ENCODE data around the gene C3orf22.

C3orf22 gene

GRCh38 chr3:126551121-126551838 is 7.5 kb downstream of the C3orf22 start:
- no peaks in the 10 kb centered on the region for H3K4me1 Mint-ChIP-seq (ENCODE audit: low read depth)
- H3K4me3 Mint-ChIP-seq: no peak overlapping the region
- no peaks in the 10 kb centered on the region for H3K36me3 Mint-ChIP-seq (ENCODE audit: low read depth)
- H3K27ac Mint-ChIP-seq: no peak overlapping the region
- no peaks in the 10 kb centered on the region for H3K27me3 Mint-ChIP-seq
- H3K9me3 Mint-ChIP-seq: no peaks in the 10 kb centered on the region

DNA sequence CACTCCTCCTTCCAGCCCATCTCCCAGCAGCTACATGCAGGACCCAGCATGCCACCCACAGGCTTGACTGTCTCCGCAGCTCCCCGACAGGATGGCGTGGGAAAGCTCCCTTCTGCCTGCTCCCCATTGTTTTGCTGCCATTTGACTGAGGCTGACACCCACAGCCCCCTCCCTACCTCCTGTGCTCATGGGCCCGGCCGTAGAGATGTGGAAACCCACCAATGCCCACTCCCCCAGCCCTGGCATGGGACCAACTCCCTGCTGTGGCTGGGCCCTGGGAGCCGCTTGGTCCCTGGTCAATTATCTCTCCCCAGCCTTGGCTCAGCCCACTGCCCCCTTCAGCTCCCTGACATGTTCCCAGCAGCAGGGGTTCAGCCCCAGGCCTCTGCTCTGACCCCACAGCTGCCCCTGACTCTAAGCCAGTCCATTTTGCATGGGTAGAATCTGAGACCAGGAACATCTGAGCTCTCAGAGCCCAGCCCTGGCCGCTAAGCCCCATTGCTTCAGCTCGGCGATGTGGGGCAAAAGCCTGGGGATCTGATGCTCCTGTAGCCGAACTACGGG is 8.2 kb downstream of the C3orf22 start:
- H3K27ac Mint-ChIP-seq: no peak overlapping the region
- H3K4me3 Mint-ChIP-seq: no peak overlapping the region
- no peaks in the 10 kb centered on the region for H3K27me3 Mint-ChIP-seq
- no peaks in the 10 kb centered on the region for H3K9me3 Mint-ChIP-seq
- no peaks in the 10 kb centered on the region for H3K36me3 Mint-ChIP-seq (ENCODE audit: low read depth)
- H3K4me1 Mint-ChIP-seq (ENCODE audit: low read depth): no peaks in the 10 kb centered on the region

DNA sequence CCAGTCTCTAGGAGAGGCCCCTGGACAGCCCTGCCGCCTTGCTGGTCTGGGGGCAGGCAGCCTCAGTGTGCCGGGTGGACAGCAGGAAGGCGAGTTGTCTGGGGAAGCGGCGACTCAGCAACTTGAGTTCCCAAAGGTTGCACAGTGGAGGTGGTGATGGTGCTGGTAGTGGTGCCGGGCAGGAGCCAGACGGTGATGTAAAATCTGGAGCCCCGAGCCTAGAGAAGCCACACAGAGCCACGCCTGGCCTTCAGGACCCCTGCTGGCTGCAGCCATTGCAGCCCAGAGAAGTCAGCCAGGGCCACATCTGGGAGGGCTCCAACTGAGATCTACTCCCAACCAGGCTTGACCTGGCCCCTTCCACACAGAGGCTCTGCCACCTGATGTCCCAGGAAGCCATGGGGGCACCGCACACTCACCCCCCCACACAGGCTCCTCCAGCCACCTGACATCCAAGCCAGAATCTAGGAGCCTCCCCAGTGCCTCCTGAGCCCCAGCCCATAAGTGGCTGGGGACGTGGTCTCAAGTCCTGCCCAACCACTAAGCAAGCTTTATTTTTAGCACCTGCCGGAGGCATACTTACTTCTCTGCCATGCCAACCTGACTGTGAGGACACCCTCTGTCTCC is 8.8 kb downstream of the C3orf22 start:
- H3K27ac Mint-ChIP-seq: no peak overlapping the region
- no peaks in the 10 kb centered on the region for H3K27me3 Mint-ChIP-seq

GRCh38 chr3:126548556-126549466 is 9.9 kb downstream of the C3orf22 start:
- no peaks in the 10 kb centered on the region for H3K9me3 Mint-ChIP-seq

More for the DNA sequence above, 8.8 kb downstream of the C3orf22 start:
- Mint-ChIP-seq H3K4me1 (ENCODE audit: low read depth) (no peaks in the 10 kb centered on the region), H3K36me3 (ENCODE audit: low read depth) (no peaks in the 10 kb centered on the region), H3K4me3 (no peak overlapping the region), H3K9me3 (no peaks in the 10 kb centered on the region)

DNA sequence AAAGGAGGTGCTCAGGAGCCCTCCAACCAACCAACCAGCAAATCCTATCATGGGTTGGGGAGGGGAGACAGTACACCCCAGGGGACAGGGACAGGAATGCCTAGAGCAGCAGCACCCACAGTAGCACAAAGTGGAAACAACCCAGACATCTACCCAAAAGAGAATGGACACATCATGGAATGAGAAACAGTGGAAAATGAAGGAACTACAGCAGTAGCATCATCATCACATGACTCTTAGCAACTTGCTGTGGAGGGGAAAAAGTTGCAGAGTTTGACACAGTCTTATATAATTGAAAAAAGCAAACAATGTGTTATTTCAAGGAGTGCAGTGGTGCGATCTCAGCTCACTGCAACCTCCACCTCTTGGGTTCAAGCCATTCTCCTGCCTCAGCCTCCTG is 11.0 kb downstream of the C3orf22 start:
- no peaks in the 10 kb centered on the region for H3K4me1 Mint-ChIP-seq (ENCODE audit: low read depth)
- no peaks in the 10 kb centered on the region for H3K9me3 Mint-ChIP-seq
- no peaks in the 10 kb centered on the region for H3K36me3 Mint-ChIP-seq (ENCODE audit: low read depth)
- no peak overlapping the region for H3K4me3 Mint-ChIP-seq
- no peaks in the 10 kb centered on the region for H3K27me3 Mint-ChIP-seq
- H3K27ac Mint-ChIP-seq: no peak overlapping the region

More at GRCh38 chr3:126548556-126549466, 9.9 kb downstream of the C3orf22 start:
- H3K4me1 Mint-ChIP-seq (ENCODE audit: low read depth): no peaks in the 10 kb centered on the region
- H3K27ac Mint-ChIP-seq: no peak overlapping the region
- H3K4me3 Mint-ChIP-seq: no peak overlapping the region
- no peaks in the 10 kb centered on the region for H3K27me3 Mint-ChIP-seq
- no peaks in the 10 kb centered on the region for H3K36me3 Mint-ChIP-seq (ENCODE audit: low read depth)

DNA sequence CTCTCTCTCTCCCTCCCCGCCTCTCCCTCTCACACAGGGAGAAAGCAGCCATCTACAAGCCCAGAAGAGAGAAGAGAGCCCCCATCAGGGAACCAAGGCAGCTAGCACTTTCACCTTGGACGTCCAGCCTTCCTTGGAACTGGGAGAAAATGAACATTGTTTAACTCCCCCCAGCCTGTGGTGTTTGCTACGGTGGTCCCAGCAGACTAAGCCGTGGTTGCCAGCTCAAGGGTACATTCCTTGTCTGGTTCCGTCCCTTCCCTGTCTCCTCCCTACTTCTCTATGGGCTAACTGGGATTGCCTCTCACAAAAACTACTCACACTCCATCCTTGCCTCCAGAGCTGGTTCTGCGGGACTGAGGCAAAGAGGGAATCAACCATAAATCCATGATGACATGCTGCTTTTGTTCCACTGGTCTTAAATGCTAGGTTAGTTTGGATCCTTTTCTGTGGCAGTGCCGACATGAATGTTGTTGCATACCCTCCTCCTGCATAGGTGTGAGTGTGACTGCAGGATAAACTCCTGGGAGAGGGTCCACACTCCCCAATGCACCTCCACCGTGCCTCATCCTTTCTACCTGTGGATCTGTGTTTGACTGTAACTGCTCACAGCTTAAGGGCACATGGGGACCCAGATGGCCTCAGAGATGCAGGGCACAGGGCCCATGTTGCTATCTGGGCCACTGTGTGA is 12.0 kb downstream of the C3orf22 start:
- Mint-ChIP-seq H3K4me3 (no peak overlapping the region), H3K36me3 (ENCODE audit: low read depth) (no peaks in the 10 kb centered on the region), H3K4me1 (ENCODE audit: low read depth) (no peaks in the 10 kb centered on the region), H3K9me3 (no peaks in the 10 kb centered on the region), H3K27ac (no peak overlapping the region), H3K27me3 (no peaks in the 10 kb centered on the region)

GRCh38 chr3:126546013-126546412 is 12.7 kb downstream of the C3orf22 start:
- H3K9me3 Mint-ChIP-seq: no peaks in the 10 kb centered on the region
- no peaks in the 10 kb centered on the region for H3K36me3 Mint-ChIP-seq (ENCODE audit: low read depth)
- H3K4me1 Mint-ChIP-seq (ENCODE audit: low read depth): no peaks in the 10 kb centered on the region
- H3K27ac Mint-ChIP-seq: no peak overlapping the region
- H3K4me3 Mint-ChIP-seq: no peak overlapping the region
- H3K27me3 Mint-ChIP-seq: peaks cover 3% of the 10 kb centered on the region

- Mint-ChIP-seq H3K27me3 (peaks cover 6% of the 10 kb centered on the region), H3K36me3 (ENCODE audit: low read depth) (no peaks in the 10 kb centered on the region), H3K9me3 (no peaks in the 10 kb centered on the region), H3K4me1 (ENCODE audit: low read depth) (peaks cover 3% of the 10 kb centered on the region), H3K4me3 (no peak overlapping the region), H3K27ac (no peak overlapping the region)
Measured at GRCh38 chr3:126545544-126545943, 13.2 kb downstream of the C3orf22 start.

DNA sequence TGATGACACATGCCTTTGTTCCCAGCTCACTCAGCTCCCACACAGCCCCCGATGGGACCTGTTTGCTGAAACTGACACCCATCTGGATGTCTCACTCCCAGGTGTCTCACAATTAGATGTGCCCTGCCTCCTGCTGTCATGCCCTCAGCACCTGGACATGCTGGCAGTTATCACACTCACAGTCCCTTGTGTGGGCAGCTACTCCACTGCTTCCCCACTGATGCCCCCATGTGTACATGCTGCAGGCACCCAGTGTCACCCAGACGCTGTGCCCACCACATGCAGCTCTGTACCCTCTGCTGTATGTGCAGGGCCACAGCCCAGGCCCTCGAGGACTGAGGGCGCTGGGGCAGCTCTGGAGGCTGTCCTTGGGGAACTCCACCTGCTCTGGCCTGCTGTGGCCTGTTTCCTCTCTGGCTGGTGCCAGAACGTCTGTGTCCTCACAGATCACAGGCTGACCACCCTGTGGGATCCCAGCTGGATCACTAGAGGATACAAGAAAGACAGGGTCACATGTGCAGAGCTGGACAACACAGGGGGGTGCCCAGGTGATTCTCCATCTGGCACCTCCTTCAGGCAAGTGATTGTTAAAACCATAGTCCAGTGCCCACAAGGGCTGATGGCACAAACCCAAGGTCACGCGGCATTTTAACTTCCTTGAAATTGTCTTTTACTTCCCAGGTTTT is 14.0 kb downstream of the C3orf22 start:
- H3K27ac Mint-ChIP-seq: no peak overlapping the region
- H3K4me3 Mint-ChIP-seq: no peak overlapping the region
- peaks cover 12% of the 10 kb centered on the region for H3K27me3 Mint-ChIP-seq
- no peaks in the 10 kb centered on the region for H3K36me3 Mint-ChIP-seq (ENCODE audit: low read depth)
- H3K9me3 Mint-ChIP-seq: no peaks in the 10 kb centered on the region
- H3K4me1 Mint-ChIP-seq (ENCODE audit: low read depth): peaks cover 3% of the 10 kb centered on the region

- peaks cover 12% of the 10 kb centered on the region for H3K27me3 Mint-ChIP-seq
- H3K9me3 Mint-ChIP-seq: no peaks in the 10 kb centered on the region
- H3K36me3 Mint-ChIP-seq (ENCODE audit: low read depth): no peaks in the 10 kb centered on the region
- no peak overlapping the region for H3K27ac Mint-ChIP-seq
- H3K4me1 Mint-ChIP-seq (ENCODE audit: low read depth): peaks cover 3% of the 10 kb centered on the region
- H3K4me3 Mint-ChIP-seq: no peak overlapping the region
Measured at GRCh38 chr3:126543457-126544061, 15.2 kb downstream of the C3orf22 start.

DNA sequence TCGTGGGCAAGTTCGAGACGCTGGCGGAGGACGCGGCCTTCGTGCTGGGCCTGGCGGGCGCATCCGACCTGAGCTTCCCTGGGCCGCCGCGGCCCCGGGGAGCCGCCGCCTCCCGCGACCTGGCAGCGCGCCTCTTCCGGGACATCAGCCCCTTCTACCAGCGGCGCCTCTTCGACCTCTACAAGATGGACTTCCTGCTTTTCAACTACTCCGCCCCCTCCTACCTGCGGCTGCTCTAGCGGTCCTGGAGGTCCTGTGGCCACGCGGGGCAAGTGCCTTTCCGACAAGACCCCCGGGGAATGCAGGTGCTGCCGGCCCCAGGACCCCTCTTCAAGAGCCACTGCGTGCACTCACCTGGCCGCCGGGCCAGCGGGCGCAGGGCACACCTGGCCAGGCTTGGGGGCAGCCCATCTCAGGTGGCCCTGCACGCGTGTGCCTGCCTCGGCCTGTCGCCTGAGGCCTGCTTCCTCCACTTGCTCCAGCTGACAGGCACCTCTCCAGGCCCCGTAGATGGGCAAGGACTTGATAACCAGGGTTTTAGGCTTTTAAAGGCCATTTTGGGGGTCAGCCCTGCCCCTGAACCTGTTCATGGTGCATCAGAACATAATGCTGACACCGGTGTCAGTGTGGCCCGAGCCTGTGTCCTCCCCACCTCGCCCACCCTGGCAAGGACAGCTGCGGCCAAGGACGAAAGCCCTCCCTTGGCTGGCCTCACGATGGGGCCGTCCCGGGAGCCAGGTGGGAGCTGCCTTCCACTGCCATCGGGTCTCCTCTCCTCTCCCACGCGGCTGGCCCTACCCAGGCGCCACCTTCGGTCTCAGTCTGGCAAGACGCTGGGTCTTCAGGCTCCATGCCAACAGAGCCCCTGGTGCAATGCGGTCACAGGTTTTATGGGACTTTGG is 16.1 kb downstream of the C3orf22 start:
- Mint-ChIP-seq H3K9me3 (no peaks in the 10 kb centered on the region), H3K36me3 (ENCODE audit: low read depth) (no peaks in the 10 kb centered on the region), H3K4me3 (no peak overlapping the region), H3K4me1 (ENCODE audit: low read depth) (peaks cover 3% of the 10 kb centered on the region), H3K27me3 (peaks cover 12% of the 10 kb centered on the region), H3K27ac (no peak overlapping the region)

- Mint-ChIP-seq H3K36me3 (ENCODE audit: low read depth) (no peaks in the 10 kb centered on the region), H3K27ac (no peak overlapping the region), H3K27me3 (peaks cover 12% of the 10 kb centered on the region), H3K4me1 (ENCODE audit: low read depth) (peaks cover 3% of the 10 kb centered on the region), H3K4me3 (no peak overlapping the region), H3K9me3 (no peaks in the 10 kb centered on the region)
Measured at GRCh38 chr3:126541628-126542339, 16.9 kb downstream of the C3orf22 start.

Data from stimulated activated naive CD8-positive, alpha-beta T cell treated with anti-CD3 and anti-CD28 coated beads, Interleukin-15, Interleukin-2, amounts not matched to agents 100 ng/mL and 50 ng/mL, for 24 hours (primary cell).